Testis (tissue), 3 donors: Measurements from ENCODE around the gene LCN15. TPM values are rescaled to one million over a fixed set of nuclear protein-coding genes. Genes with fewer than 3 reads are reported as not detected.

Experiments used
- DNase-seq: peaks from one replicate; pipeline ENCODE4 v3.0.0-alpha.2; 2019
- H3K27ac ChIP-seq, 2 donors: fragments of 200-600 bp; sonication (generic); one replicate each; pipeline ENCODE4 v1.5.1; 2019
- H3K27me3 ChIP-seq: fragments of 200-600 bp; sonication (generic); one replicate; pipeline ENCODE4 v1.5.1; 2019
- H3K36me3 ChIP-seq: fragments of 200-600 bp; sonication (generic); one replicate; pipeline ENCODE4 v1.5.1; 2017; ENCODE audit warnings: low read depth; ENCODE audit errors: missing control alignments
- H3K4me1 ChIP-seq: fragments of 200-600 bp; sonication (generic); one replicate; pipeline ENCODE4 v1.5.1; 2019
- H3K4me3 ChIP-seq, 2 donors: fragments of 200-600 bp; sonication (generic); one replicate each; pipeline ENCODE4 v1.5.1; 2017 to 2019
- H3K9me3 ChIP-seq: fragments of 200-600 bp; sonication (generic); one replicate; pipeline ENCODE4 v1.5.1; 2017
- POLR2A ChIP-seq: fragments of 450-650 bp; IDR thresholded peaks from one replicate; pipeline ENCODE4 v1.6.1; 2017; ENCODE audit warnings: antibody characterized with exemption, mild to moderate bottlenecking, moderate library complexity
- WGBS, 2 donors: methylation state at CpG; one replicate each; pipeline ENCODE4 v1.1.5; 2018; 5-methylcytosine and 5-hydroxymethylcytosine counted together
- intact Hi-C: fragments of 100-400 bp; cut with DNase I; formaldehyde crosslinking; loops from one replicate; pipeline ENCODE4 v1.15.1; 2023; ENCODE audit warnings: low total_unique reads
- polyA plus RNA-seq: library from polyadenylated mRNA; stranded (reverse); fragments of 350-450 nt; fragmentation: Illumina TruSeq; extraction: RNeasy Lipid Tissue Mini Kit (QIAGEN cat#74804); gene quantifications from one replicate; pipeline ENCODE4 v1.2.3, GENCODE V29; 2014; ENCODE audit warnings: low read depth, low replicate concordance; ENCODE audit not compliant: insufficient read depth
- total RNA-seq, 2 donors: library from RNA; depleted of rRNA; stranded (reverse); fragments of >200 nt; gene quantifications; one replicate each; pipeline ENCODE4 v1.2.3, GENCODE V29; 2016
- TF ChIP-seq, protein P1 (sequence below), 3 experiments: fragments of 450-650 bp in 2 of 3; fragments of 200-600 bp in 1 of 3; sonication (generic) in 1 of 3; IDR thresholded peaks; one replicate each; pipeline ENCODE4 v1.5.1; 2016 to 2019; ENCODE audit warnings: antibody characterized with exemption in 3 of 3, mild to moderate bottlenecking in 2 of 3, moderate library complexity in 1 of 3

LCN15 gene
- total and polyA plus RNA-seq, 3 donors from 2014 or later: 0.41 to 0.68 TPM; not detected in 1

DNA sequence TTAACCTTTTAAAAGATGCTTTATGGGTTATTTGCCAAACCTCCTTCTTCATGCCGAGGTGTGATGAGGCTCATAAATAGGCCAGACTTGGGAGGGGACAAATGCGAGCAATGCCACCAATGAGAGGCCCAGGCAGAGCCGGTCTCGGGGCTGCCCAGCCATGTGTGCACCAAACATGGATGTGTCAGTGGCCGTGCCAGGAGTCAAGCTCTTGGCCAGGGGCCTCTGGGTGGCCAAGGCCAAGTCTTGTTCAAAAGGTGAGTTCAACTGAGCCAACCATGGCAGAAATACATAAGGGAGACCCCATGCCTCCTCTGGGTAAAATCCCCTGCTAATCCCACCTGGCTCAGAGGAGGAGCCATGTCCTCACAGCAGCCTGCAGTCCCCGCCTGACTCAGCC, 10.9 kb upstream of the LCN15 start:
- Histone ChIP-seq H3K36me3 (no peaks in the 10 kb centered on the region), H3K4me3 (no peak overlapping the region), H3K27me3 (no peaks in the 10 kb centered on the region), H3K9me3 (no peaks in the 10 kb centered on the region), H3K27ac (no peak overlapping the region), H3K4me1 (no peaks in the 10 kb centered on the region)
- 90 to 97% methylated on average over 2 to 6 of the region's 6 CpGs for WGBS, 2 donors
- DNase-seq: no peak
- TF ChIP-seq, protein P1, sequence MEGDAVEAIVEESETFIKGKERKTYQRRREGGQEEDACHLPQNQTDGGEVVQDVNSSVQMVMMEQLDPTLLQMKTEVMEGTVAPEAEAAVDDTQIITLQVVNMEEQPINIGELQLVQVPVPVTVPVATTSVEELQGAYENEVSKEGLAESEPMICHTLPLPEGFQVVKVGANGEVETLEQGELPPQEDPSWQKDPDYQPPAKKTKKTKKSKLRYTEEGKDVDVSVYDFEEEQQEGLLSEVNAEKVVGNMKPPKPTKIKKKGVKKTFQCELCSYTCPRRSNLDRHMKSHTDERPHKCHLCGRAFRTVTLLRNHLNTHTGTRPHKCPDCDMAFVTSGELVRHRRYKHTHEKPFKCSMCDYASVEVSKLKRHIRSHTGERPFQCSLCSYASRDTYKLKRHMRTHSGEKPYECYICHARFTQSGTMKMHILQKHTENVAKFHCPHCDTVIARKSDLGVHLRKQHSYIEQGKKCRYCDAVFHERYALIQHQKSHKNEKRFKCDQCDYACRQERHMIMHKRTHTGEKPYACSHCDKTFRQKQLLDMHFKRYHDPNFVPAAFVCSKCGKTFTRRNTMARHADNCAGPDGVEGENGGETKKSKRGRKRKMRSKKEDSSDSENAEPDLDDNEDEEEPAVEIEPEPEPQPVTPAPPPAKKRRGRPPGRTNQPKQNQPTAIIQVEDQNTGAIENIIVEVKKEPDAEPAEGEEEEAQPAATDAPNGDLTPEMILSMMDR (IDR thresholded peaks at IDR 0.05): no peak
- TF ChIP-seq POLR2A: no peak
- intact Hi-C loops: no loop called here

DNA sequence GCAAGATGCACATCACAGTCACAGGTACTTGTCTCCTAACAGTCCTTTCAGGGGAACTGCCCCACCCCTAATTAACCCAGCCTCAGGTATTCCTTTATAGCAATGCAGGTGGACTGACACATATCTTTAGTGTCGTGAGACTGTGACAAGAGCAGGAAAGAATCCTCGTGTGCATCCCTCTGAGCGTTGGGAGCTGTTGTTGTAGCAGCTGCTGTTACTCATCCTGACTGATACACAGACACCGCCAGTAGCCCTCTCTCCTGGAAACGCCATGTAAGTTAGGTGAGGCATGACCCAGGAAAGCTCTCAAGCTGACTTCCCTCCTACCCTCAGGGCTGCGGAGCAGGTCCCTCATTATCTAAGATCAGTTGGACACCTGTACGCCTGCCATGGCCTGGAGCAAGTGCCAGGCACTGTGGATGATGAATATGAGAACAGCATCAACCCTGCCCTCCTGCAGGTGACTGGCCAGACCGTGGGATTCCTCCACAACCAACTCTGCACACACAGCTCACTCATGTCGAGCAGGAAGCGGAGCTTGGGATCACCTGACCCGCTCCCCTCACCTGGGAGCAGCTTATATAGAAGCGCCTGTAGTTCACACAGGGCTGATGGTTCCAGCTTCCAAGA, 10.2 kb upstream of the LCN15 start:
- H3K27me3 ChIP-seq: no peaks in the 10 kb centered on the region
- H3K4me1 ChIP-seq: no peaks in the 10 kb centered on the region
- no peaks in the 10 kb centered on the region for H3K9me3 ChIP-seq
- intact Hi-C loops: no loop called here
- 93 to 98% methylated on average over 8 to 11 of the region's 12 CpGs for WGBS, 2 donors
- TF ChIP-seq POLR2A: no peak
- TF ChIP-seq, protein P1 (IDR thresholded peaks at IDR 0.05): no peak
- H3K4me3 ChIP-seq: no peak overlapping the region
- no peaks in the 10 kb centered on the region for H3K36me3 ChIP-seq
- no peak for DNase-seq
- no peak overlapping the region for H3K27ac ChIP-seq

DNA sequence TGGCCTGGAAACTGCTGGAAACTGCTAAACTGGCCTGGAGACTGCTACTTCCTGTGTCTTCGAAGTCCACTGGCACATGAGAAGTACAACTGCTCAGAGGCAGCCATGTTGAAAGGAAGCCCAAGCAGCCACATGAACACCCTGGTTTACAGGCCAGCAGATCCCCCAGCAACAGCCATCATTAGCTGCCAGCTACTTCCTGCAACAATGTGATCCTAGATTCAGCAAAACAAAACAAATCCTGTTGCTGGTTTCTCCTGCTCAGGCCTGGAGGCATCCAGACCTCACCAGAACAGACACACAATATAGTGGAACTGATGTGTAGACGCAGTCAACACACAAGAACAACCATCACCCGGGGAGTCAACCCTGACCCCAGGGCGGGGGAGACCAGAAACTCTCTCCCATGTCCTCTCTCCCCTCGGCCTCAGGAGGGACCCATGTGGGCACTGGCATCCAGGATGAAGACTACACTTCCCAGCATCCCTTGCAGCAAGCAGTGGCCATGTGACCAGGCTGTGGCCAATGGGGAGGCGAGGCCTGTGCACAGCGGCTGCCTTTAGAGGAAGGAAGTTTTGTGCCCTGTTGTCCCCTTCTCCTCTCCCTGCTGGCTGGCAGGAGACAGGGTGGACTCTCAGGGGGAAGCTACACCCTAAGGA, 9.2 kb upstream of the LCN15 start:
- H3K27me3 ChIP-seq: no peaks in the 10 kb centered on the region
- H3K36me3 ChIP-seq: no peaks in the 10 kb centered on the region
- DNase-seq: no peak
- H3K4me3 ChIP-seq: no peak overlapping the region
- intact Hi-C loops: no loop called here
- 78 to 88% methylated on average over 4 to 6 of the region's 7 CpGs for WGBS, 2 donors
- no peaks in the 10 kb centered on the region for H3K9me3 ChIP-seq
- no peak for TF ChIP-seq POLR2A
- TF ChIP-seq, protein P1 (IDR thresholded peaks at IDR 0.05): no peak
- H3K27ac ChIP-seq: no peak overlapping the region
- no peaks in the 10 kb centered on the region for H3K4me1 ChIP-seq

DNA sequence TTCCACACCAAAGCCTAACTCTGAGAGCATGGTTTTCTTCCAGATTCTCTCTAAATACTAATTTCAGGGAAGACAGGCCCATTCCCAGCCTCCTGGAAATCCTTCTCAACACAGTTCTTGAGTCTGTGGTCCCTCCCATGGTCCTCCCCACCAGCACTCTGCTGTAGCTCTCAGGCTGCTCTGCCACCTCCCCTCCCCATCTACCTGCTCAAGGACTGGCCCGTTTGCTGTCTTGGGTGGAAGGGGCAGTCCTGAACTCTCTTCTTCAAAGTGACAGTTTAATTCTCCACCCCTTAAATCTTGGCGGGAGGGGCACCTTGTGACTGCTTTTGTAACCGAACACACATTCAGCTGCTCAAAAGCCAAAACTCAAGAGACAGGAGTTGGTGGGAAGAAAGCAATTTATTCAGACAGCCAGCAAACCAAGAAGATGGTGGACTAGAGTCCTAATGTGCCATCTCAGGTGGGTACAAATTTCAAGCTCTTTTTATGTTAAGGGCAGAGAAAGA, 7.6 kb upstream of the LCN15 start:
- no peaks in the 10 kb centered on the region for H3K27me3 ChIP-seq
- TF ChIP-seq, protein P1 (IDR thresholded peaks at IDR 0.05): no peak
- H3K4me3 ChIP-seq: no peak overlapping the region
- no peaks in the 10 kb centered on the region for H3K9me3 ChIP-seq
- intact Hi-C loops: no loop called here
- no peak overlapping the region for H3K27ac ChIP-seq
- no peaks in the 10 kb centered on the region for H3K36me3 ChIP-seq
- WGBS, 2 donors: 83 to 84% methylated on average over 3 of the region's 3 CpGs
- no peaks in the 10 kb centered on the region for H3K4me1 ChIP-seq
- no peak for DNase-seq
